ENCODE data around the gene NANOS1.
A peak's percentile ranks its signal among the peaks of the same experiment; 100 is the strongest.

The NANOS1 gene

DNA sequence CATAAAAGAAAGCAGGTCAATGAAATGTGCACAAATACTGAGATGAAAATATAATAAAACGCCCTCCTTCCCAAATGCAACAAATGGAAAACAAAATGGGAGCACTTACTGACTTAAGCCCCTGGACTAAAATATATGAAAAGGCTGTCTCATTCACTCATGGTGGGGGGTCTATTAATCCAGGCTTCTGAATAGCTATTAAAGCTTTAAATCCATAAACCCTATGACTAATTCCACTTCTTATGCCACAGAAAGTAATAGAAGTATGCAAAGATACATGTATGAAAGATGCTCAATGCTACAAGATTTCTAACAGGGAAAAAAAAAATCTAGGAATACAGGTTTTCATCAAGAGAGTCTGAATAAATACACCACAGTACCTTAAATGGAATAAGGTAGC, 30.6 kb downstream of the NANOS1 start:
- no peak for DNase-seq (ENCODE audit: low read depth)

DNA sequence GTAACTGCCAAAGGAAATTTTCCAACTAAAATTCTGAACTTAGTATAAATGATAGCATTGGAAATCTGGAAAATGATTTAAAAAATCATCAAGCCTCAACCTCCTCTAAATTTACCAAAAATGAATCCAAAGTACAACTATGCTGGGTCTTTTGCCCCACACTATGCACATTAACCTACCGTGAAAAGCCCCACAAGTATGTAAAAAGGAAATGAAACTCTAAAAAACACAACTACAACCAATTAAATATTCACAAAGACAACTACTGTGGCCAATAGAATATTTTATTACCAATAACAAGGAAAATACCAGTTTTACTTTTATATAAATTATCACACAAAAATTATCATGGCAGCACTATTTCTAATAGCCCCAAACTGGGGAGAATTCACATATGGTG, 31.8 kb downstream of the NANOS1 start:
- no peak for DNase-seq (ENCODE audit: low read depth)

DNA sequence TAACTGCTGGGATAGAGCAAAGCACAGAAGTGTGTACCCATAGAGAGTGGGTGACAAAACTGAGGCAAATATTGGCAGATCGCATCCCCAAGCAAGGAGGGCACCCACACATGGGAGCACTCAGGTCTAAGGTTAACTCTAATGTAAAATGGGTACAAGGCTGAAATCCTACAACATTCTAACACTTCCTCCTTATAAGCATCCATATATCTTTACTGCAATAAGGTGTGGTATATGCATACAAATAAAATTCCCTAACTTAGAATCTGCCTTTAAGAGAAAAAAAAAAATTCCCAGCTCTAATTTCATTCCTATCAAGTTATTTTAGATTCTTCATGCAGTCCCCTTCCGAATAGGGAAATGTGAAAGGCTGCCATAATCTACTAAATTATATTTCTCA, 32.4 kb downstream of the NANOS1 start:
- DNase-seq (ENCODE audit: low read depth), result no peak

DNA sequence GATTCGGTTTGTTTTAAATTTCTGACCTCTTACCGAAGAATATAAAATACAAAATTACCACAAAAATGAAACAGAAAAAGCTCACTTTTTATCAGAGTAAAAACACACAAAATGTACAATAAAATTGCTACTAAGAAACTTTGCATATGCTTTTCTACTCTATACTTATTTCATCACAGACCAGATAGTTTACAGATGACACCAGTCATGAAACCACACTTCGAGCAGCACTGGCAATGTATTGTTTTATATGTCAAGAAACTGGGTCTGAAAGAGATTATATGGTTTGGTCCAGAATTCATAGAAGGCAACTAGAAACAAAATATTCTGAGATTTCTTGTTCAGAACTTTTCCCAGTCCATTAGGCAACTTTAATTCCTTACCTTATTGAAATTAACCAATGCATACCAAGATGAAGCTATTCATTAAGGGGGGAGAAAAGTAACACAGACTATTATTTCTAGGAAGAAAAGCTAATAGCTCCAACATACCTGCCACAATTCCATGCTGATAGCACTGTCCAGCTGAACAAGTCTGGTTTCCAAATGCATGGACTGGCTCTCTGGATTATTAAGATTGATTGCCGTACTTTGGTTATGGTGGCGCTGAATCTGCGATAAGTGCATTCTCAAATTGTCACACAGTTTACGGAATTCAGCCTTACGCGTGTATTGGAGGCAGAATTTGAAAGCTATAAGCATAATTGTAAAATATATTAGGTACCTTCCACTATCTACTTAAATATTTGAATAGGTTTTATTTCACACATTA, 41.1 kb downstream of the NANOS1 start:
- no peak for DNase-seq (ENCODE audit: low read depth)

DNA sequence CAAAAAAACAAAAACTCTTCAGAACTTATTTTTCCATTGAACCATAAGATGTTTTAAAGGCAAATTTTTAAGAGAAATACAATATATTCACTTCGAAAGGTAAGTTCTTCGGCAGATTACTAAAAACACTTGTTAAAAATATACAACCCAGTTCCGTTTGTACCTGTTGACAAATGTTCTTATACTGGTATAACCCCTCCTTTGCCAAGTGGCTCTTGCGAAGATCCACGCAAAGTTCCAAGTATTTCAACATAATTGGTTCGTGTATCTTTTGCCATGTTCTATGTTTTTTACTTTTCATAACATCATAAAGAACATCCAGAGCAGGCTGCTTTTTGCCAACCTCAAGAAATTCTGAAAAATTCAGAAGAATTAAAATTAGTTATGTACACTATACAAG, 44.1 kb downstream of the NANOS1 start:
- DNase-seq (ENCODE audit: low read depth), result no peak

DNA sequence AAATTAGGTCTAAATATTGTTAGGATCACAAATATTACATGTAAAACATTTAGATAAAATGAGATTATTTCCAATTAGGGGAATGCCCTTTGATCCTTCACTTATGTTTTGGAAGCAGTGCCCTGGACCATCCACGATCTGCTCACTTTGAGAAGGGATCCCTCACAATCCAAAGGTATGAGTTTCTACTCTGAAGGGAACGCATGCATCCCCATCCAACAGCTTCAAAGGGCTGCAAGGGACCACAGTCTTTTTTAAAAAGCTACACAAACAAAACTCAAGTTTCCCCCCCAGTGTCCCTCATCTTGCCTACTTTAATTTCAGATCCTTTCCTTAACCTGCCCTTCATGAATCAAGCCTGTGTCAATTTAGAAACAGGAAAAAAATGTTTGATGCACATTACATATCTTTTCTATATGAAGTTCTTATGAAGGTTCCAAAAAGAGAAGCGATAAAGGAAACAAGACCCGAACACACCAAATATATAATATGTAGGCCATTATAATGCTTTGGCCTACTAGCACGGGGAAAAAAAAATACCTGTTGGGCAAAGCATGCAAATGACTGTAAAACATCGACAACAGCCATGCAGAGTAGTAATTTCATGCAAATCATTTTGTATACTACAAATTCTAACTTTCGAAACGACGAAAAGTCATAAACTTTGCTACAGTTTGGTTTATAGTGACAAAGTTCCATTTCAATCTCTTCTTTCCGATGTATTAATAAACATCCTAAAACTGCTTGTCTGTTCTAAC, 49.1 kb downstream of the NANOS1 start:
- no peak for DNase-seq (ENCODE audit: low read depth)

DNA sequence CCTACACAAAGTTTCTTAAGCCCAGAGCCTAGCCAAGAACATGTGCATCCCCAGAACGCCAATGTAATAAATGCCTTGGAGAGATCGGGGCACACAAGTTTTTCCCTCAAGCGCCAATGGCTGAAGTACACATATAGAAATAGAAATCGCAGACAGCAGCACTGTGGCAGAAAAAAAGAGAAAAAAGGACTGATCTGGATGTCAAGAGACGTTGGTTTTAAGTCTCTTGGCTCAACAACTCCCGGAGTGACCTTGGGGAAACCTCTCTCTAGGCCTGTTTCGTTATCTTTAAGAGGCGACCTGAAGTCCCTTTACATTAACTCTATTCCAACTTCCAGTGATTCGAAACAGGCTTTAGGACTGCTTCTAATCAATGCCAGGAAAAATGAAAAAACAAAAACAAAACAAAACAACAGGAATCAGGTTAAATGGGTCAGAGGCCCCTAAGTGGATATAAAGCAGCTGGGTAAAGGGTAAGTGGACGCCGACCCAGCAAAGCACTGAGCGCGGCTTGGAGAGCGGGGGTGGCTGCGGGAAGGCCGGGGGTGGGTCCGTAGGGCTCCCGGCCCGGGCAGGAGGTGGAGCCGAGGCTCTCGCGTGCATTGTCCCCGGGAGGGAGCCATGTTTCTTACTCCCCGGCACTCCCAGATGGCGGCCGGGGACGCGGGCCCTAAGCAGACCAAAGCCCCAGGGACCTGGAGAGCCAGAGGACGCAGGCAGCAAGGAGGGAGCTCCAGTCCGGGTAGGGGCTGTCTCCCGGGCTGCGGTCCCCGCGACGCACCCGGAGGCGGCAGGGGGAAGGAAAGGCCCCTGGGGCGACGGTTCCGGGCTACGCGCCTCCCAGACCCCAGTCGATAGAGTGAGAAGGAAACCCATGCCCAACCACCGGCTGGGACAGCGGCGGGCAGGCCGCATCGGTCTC, 50.3 kb downstream of the NANOS1 start:
- DNase-seq (ENCODE audit: low read depth), result peak; percentile 78

DNA sequence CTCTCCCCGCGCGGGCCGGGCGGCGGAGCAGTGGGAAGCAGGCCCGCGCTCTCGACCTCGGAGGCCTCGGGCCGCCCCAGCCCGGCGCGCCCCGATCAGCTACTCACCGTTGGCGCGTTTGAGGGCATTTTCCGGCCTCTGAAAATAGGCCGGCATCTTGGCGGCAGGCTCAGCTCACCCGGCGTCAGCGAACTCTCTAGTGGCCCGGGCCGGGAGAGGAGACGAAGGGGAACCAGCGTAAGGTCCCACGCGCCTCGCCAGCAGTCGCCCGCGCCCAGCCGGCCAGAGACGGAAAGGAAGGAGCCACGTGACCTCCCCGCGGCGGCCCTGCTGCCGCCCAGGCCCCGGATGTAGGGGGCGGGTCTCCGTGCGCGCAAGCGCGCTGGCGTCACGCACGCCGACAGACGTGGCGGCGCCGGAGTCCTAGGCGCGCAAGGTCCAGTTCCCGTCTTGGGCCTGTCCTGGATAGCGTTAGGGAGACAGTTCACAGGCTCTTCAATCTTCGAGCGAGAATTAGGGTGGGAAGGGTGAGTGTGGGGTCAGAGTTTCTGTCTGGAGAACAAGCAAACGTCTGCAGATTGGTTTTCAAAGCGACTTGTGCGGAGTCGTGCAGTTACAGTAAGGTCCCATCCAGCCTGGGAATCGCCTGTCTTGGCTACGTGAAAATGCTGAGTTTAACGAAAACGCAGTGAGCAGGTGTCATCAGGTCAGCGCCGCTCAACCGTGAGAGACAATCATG, 51.2 kb downstream of the NANOS1 start, which contains the start of gene EIF3A:
Gene EIF3A (minus strand): TSS at position 297 of the 739 bp plus-strand sequence. CDS start 141 bp downstream, at position 156.
- DNase-seq (ENCODE audit: low read depth), result peak; percentile 85

Data from amniotic epithelial cell (primary cell).